ENCODE results near the gene GLI3.

DNA sequence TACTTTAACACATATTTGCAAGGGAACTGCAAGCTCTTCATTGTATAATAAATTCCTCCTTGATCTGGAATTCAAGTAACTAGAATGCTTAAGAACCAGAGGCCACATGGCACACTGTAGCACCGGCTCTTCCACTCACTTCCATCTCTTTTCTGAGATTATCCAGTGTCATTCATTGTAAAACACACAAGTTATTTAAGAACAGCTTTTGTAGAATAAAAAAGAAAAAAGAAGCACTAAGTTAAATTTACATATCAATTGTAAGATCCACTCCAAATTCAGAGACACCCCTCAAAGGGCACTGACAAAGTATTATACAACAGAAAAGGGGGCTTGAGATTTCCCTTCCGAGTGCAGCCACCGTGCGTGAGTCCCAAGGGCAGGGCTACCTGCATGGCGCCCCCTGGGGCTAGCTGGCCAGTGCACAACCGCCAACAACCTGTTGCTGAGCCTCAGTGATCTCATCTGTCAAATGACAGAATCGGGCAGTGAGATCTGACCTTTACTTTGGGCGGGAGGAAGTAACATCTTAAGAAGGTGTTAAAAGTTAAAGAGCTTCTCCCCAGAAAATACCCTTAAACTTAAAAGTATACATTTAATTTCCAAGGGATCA is 12.5 kb downstream of the GLI3 start:
- no peak for TF ChIP-seq CTCF (IDR thresholded peaks at IDR 0.05)
- no peak for TF ChIP-seq POLR2A (IDR thresholded peaks at IDR 0.05)
- no peak for TF ChIP-seq POLR2AphosphoS5 (IDR thresholded peaks at IDR 0.05)
- TF ChIP-seq EP300 (IDR thresholded peaks at IDR 0.05), result no peak

Data from suprapubic skin (tissue), 4 donors.